DMS153 (cell line): ENCODE results near the gene RAC2.
"Not testable (repeated sequence)": the region's sequence is repeated elsewhere in the genome, so short reads cannot be mapped to it uniquely, and the experiment has no call there.

Experiments used
- DNase-seq: peaks from one replicate; lab custom pipeline; 2025; lab: John Stamatoyannopoulos, UW

RAC2 gene

DNA sequence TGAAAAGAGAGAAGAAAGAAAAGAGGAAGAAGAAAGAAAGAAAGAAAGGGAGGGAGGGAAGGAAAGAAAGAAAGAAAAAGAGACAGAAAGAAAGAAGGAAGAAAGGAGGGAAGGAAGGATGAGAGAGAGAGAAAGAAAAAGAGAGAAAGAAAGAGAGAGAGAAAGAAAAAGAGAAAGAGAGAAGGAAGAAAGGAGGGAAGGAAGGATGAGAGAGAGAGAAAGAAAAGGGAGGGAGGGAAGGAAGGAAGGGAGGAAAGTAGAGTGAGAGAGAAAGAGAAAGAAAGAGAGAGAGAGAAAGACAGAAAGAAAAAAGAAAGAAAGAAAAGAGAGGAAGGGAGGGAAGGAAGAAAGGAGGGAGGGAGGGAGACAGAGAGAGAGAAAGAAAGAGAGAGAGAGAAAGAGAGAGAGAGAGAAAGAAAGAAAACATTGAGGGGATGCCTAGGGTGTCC is 11.5 kb upstream of the RAC2 start:
- DNase-seq = no peak

DNA sequence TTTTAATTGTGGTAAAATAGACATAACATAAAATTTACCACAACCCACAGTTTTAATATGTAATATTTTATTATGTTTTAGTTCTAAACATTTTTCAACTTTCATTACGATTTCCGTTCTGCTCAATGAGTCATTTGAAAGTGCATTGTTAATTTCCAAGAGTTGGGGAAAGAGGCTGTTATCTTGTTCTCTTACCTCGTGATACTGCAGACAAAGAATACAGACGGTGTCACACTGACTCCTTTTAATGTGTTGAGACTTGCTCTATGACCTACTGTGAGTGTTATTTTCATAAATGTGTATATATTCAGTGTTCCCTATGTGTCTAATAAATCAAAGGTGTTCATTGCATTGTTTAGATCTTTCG is 10.8 kb upstream of the RAC2 start:
- DNase-seq = no peak

DNA sequence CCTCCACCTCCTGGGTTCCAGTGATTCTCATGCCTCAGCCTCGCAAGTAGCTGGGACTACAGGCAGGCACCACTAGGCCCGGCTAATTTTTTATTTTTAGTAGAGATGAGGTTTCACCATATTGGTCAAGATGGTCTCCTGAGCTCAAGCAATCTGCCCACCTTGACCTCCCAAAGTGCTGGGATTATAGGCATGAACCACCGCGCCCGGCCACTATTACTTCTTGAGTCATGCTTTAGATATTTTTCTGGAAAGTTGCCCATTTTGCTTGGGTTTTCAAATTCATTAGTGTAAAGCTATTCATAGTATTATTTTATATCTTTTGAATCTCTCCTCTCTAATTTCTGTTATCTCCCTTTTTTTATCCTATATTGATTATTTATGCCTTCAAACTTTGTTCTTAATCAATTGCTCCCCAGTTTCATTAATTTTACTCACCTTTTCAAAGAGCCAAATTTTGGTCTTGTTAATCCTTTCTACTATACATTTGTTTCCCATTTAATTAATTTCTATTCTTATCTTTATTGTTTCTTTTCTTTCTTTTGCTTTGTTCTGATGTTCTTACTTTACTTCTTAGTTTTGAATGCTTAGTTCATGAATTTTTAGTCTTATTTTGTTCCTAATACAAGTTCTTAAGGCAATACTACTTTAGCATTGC is 10.3 kb upstream of the RAC2 start:
- no peak for DNase-seq

DNA sequence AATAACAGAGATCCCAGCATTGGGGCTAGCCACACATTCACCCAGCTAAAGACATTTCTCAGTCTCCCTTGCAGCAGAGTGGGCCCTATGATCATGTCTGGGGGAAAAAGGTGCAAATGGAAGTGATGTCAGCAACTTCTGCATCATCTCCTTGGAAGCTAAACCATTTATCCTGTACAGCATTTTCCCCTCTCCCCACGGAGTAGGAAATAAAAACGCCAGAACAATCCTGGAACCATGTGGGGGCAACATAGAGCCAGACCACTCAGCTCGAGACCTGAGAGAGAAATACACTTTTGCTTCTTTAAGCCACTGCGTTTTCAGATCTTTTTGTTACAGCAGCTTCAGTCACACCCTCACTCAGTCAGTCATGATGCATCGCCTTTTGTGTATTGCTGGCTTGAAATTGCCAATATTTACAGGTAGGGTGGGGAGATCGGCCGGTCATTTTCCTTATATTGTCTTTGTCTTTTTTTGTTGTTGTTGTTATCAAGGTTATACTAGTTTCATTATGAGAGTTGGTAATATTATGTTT is 9.1 kb upstream of the RAC2 start:
- no peak for DNase-seq

DNA sequence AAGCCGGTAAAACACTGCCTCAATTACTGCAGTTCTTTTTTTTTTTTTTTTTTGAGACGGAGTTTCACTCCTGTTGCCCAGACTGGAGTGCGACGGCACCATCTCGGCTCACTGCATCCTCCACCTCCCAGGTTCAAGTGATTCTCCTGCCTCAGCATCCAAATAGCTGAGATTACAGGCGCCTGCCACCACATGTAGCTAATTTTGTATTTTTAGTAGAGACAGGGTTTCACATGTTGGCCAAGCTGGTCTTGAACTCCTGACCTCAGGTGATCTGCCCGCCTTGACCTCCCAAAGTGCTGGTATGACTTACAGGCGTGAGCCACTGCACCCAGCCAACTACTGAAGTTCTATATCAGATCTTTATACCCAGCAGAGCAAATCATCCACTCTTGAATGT is 7.8 kb upstream of the RAC2 start:
- not testable (repeated sequence) for DNase-seq

DNA sequence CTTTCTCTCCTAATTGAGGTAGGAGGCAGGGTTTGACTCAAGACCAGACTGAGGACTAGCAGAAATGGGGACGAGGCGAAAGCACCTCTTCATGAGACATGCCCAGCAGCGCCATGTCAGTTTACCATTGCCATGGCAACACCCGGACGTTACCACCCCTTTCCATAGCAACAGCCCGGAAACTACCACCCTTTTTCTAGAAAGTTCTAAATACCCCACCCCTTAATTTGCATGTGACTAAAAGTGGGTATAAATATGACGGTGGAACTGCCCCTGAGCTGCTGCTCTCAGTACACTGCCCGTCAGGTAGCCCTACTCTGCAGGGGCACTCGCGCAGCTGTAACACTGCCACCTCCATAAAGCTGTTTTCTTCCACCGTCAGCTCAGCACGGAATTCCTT is 5.9 kb upstream of the RAC2 start:
- DNase-seq = no peak

DNA sequence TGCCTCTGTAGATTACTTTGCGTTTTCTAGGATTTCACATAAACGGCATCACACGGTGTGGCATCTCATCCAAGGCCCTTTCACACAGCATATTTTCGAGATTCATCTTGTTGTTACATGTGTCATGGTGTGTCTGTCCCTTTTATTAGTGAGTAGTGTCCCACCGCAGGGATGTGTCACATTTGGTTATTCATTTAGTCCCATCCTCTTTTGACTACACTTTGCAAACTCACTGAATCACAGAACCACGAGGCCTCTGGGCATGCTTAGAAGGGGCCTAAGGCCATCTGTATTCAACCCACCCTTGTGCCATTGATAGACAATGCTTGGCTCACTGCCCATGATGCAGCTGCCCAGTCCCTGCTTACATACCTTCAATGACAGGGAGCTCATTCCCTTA is 4.2 kb upstream of the RAC2 start:
- no peak for DNase-seq

DNA sequence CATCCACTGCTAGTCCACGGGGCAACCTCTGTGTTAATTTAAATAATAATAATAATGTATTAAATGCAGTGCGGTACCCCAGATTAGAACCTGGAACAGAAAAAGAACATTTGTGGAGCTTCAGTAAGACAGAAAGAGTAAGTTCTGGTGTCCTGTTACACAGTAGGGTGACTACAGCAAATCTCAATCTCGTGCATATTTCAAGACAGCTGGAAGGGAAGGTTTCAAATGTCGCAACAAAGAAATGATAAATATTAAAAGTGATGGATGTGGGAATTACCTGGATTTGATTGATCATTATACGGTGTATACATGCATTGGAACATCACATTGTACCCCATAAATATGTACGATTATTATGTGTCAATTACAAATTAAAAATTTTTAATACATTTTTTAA is 1.7 kb upstream of the RAC2 start:
- no peak for DNase-seq

DNA sequence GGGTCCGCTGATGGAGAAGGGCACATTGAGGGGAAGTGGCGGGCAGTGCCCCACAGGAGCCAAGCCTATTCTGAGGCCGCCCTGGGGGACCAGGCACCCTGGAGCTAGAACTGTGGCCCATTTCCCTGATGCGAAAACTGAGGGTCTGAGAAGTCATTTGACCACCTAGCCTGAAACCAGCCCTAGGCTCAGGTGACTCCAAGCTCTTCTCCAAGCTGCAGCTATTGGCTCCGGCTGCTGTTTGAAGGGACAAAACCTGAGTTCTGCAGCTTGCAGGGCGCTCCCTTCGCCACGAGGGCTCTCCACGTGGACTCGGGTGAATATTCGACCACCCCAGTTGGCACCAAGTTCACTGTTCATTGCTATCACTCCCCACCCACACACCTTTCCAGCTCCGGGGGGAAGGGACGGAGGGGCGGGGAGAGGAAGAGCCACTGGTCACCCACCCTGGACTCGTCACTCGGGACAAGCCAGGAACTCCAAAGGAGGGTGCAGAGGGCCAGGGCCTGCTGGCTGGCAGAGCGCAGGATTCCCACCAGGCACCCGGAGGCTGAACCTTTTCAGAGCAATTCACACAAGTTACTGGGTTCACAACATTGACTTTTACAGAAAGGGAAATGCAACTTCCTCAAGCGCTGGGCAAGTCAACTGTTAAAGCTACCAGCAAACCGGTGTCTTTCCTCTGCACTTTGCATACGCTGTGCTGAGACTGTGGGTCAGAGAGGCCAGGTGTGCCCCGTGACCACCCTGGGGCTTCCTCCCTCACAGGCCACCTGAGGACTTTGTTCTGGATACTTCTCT is 1.1 kb upstream of the RAC2 start:
- no peak for DNase-seq

DNA sequence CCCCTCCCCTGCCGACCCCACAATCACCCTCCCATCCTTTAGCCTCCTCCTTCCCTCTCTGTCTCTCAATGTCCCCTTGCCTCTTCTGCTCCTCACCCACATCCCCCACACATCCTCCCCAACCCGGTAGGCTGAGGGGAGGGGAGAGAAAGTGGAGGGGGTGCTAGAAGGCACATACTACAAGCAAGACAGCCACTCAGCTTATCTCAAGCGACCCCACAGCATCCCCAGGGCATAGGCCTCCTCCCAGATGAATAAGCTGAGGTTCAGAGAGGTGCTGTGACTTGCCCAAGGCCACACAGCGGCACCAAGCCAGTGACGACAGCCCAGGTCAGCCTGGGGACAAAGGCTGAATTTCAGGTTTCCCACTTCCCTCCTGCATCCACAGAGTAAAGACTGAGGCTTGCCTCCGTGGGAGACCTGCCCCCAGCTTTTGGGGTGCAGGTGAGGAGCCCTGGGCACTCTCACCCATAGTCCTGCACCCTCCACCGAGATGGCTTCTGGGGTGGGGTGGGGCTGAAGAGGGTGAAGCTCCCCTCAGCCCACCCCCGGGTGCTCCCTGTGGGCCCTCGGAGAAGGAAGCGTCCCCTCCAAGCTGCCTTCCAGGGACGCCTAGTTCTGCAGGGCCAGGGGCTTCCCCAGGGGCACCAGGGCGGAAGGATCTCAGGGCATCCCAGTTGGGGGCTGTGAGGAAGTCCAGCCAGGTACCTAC is 511 bp downstream of the RAC2 start:
- DNase-seq = no peak

DNA sequence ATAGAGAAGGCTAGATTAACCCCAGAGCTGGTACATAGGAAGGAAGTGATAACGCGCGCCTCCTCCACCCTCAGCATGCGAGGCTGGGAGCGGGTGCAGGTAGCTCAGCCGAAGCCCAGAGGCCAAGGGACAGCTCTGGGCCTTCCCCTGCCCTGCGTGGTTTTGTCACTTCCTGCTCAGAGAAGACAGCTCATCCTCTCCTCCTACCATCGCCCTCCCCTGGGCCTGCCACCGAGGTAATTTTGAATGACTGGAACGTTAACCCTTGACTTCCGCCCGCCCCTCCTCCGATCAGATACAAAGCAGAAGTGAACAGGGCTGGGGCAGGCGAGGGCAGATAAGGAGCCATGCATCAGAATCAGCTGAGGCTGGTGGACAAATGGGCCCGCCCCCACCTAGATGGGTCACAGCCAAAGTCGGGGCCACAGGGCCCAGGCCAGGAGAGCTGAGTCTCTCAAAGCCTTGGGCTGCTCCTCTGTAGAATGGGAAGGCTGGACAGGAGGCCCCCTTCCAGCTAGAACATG is 1.6 kb downstream of the RAC2 start:
- no peak for DNase-seq

DNA sequence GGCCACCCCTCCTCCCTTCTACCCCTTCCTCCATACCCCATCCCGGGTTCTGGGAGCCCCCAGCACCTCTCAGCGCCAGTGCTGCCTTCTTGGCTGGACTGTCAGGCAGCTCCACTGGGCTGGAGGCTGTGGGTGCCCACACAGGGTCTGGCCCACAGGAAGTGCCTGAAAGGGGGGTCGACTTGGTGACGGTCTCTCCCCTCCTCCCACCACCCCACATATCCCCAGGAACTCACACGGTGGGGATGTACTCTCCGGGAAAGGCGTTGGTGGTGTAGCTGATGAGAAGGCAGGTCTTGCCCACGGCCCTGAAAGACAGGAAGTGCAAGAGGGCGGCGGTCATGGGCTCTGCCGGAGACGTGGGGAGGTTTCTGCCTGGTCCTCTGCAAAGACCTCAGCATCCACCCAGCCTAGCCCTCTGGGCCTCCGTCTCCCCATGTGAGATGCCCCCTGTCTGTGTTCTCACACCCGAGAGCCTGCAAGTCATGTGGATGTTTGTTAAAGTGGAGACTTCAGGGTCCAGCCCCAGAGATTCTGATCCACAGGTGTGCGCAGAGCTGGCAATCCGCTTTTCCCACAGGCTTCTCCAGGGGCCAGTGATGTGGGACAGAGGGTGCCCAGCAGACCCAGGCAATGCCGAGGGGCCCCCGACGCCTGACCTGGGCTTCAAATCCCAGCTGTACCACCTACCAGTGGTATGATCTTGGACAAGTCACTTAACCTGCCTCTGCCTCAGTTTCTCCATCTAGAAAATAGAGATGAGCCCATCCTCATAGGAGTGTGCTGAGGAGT is 2.5 kb downstream of the RAC2 start:
- DNase-seq = no peak

DNA sequence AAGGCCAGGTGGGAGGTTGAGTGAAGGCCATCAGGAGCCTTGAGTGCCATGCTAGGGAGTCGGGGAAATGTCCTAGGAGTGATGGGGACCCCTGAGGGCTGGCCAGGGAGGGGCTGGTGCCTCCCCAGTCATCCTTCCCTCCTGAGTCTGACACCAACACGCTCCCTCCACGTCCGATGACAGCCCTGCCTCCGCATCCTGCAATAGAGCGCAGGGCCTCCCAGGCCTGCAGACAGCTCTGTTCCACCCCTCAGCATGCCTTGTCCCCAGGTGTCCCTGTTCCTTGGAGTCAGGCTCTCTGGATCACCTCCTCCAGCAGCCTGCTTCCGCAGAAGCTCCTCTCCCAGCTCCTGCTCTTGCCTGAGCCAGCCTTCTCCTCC is 3.1 kb downstream of the RAC2 start:
- DNase-seq = no peak

DNA sequence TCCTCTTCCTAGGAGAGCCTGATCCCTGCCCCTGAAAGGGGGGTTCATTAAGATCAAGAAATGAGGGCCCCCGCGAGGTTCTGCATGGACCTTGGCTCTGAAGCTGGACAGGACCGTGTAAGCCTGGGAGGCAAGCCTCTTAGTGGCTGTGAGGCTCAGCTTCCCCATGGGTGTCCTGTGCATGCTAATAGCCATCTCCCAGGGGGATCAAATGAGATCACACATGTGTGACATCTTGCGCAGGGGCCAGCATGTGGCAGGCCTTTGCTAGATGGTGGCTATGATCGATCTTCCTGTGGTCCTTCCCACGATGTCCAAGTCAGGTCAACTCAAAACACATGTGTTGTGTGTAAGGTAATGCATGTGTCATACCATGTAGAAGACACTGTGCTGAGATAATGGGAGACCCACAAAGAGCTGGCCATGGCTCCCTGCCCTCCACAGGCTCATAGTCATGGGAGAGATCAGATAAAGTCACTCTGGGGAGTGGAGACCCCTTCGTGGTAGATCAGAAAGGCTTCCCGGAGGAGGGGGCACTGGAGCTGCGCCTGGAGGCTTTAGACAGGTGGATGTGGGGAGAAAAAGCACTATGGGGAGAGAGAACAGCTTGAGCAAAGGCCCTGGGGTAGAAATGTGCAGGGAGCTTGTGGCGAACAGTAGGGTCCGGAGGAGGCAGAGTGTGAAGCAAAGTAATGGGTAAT is 3.7 kb downstream of the RAC2 start:
- DNase-seq = no peak

DNA sequence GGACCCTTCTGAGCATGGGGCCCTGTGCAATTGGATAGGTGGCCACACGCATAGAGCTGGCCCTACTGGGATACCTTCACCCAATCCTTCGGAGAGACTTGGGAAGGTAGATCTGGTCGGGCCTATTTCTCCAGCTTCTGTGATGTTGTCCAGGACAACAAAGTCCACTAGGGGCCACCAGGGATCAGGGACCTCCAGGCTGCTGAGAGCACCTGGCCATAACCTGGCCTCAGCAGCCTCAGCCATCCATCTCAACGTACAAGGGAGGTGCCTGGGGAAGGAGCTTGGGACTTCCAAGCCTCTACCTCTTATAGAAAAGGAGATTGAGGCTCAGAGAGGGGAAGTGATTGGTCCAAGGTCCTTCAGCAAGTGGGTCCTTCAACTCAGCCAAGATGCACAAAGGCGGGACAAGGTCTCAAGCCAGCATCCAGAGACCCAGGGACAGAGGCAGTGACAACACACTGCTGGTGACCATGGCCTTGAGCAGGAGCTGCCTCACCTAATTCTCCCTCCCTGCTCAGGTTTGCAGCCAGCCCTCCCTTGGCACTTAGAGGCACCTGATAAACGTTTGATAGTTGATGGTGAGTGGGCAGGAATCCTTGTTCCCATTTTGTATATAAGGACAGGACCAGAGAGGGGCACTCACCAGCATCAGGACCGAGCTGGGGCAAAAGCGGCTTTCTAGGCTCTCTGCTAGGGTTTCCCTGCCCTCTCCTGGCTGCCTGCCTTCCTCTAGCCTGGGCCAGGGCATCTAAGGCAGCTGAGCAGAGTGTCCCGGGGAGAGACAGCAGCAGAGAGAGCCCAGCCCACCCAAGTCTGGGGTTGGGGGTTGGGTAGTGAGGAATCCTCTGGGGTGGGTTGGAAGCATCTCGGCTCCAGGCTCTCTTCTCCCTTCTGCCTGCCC is 4.5 kb downstream of the RAC2 start:
- DNase-seq = no peak

DNA sequence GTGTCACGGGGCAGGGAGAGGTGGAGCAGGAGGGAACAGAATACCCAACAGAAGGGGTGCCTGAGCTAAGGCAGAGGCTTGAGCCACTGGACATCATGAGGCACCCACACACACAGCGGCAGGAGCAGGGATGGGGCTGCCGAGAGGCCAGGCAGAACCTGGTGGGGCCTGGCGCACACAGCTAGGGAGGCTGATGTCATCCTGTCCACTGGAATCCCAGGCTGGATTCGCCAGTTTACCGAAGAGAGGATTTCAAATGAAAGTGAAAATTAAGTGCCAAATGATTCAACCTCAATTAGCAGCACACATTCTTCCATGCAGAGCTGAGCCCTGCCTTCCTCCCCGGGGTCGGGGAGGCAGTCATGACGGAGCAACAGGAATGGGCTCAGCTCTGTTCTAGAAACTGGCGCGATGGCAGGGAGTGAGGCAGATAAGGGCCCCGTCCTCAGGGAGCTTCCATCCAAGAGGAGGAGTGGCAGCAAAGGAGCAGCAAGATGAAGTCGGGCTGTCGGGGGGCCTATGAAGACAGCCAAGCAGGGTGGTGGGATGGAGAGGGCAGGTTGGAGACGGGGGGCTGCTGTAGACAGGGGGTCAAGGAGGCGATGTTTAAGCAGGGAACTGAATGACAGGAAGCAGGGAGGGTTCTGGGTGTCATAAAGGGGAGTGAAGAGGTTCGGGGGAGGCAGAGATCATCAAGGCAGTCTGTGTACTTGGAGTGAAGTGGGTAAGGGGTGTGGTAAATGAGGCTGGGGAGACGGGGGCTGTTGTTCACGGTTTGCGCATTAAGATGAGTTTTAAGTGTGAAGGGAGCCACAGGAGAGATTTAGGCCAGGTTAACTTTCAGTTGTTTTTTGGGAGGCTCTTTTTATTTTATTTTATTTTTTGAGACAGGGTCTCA is 6.4 kb downstream of the RAC2 start:
- no peak for DNase-seq

DNA sequence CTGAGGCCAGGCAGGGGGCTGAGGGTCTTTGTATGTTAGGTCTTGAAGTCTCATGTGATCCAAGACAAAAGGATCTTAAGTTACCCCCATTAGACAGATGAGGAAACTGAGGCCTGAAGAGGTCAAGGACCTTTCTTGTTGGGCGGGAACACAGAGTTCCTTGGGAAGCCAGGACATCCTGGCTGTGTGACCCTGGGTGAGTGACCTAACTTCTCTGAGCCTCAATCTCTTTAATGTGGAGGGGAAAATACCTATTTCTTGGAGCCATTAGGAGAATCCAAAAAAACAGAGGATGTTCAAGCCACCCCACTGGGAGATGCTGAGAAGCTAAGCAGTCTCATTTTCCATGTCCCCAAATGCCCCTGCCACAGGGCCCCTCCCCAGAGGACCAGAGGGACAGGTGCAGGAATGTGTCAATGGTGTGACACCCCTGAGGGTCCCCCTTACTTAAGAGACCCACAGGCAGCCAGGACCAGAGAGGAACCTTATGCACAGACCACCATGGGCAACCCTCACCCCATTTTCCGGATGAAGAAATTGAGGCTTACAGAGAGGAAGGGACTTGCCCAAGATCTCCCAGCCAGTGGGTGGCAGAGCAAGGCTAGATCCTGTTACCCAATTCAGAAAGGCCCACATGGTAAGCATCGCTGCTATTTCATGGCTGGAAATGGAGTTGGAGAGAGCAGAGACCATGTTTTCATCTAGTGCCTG is 8.0 kb downstream of the RAC2 start:
- DNase-seq = no peak
